Stimulated activated CD8-positive, alpha-beta memory T cell treated with anti-CD3 and anti-CD28 coated beads, Interleukin-12 subunit alpha, Interleukin-12 subunit beta, amount 100 ng/mL, for 24 hours (primary cell): ENCODE measurements around the gene UGT2B7.
"Not testable (repeated sequence)": the region's sequence is repeated elsewhere in the genome, so short reads cannot be mapped to it uniquely, and the experiment has no call there.

Source experiments
- DNase-seq: peaks from one replicate; pipeline ENCODE4 v3.0.0-alpha.2; 2020; ENCODE audit errors: extremely low read depth

Gene UGT2B7

GRCh38 chr4:69096111-69096656, at the start of gene UGT2B7:
TSS of gene UGT2B7 (plus strand) at chr4:69096474. CDS start at chr4:69096521, 47 bp downstream.
- no peak for DNase-seq

- no peak for DNase-seq
These were observed 46.4 kb upstream of the UGT2B7 start for GRCh38 chr4:69049860-69050259.

GRCh38 chr4:69050853-69051575, 45.3 kb upstream of the UGT2B7 start:
- DNase-seq = not testable (repeated sequence)

GRCh38 chr4:69051576-69051943, 44.7 kb upstream of the UGT2B7 start:
- DNase-seq = no peak

GRCh38 chr4:69053309-69053885, 42.9 kb upstream of the UGT2B7 start:
- DNase-seq = not testable (repeated sequence)

- DNase-seq = not testable (repeated sequence)
These were observed 42.2 kb upstream of the UGT2B7 start for GRCh38 chr4:69054033-69054432.

GRCh38 chr4:69054578-69055200, 41.6 kb upstream of the UGT2B7 start:
- no peak for DNase-seq

- DNase-seq = no peak
These were observed 40.1 kb upstream of the UGT2B7 start for GRCh38 chr4:69056150-69056549.

GRCh38 chr4:69056921-69057550, 39.2 kb upstream of the UGT2B7 start:
- no peak for DNase-seq

- DNase-seq = no peak
These were observed 38.5 kb upstream of the UGT2B7 start for GRCh38 chr4:69057620-69058409.

GRCh38 chr4:69058410-69059059, 37.7 kb upstream of the UGT2B7 start:
- no peak for DNase-seq

- no peak for DNase-seq
These were observed 35.5 kb upstream of the UGT2B7 start for GRCh38 chr4:69060651-69061308.

GRCh38 chr4:69064391-69064790, 31.9 kb upstream of the UGT2B7 start:
- DNase-seq = no peak

GRCh38 chr4:69066945-69067344, 29.3 kb upstream of the UGT2B7 start:
- DNase-seq = no peak

- DNase-seq = no peak
These were observed 27.2 kb upstream of the UGT2B7 start for GRCh38 chr4:69069085-69069484.

GRCh38 chr4:69070590-69070989, 25.7 kb upstream of the UGT2B7 start:
- DNase-seq = no peak

- DNase-seq = no peak
These were observed 25.0 kb upstream of the UGT2B7 start for GRCh38 chr4:69071286-69071685.

- no peak for DNase-seq
These were observed 22.9 kb upstream of the UGT2B7 start for GRCh38 chr4:69073375-69073774.

GRCh38 chr4:69075061-69075792, 21.0 kb upstream of the UGT2B7 start:
- DNase-seq = no peak

GRCh38 chr4:69078852-69079251, 17.4 kb upstream of the UGT2B7 start:
- no peak for DNase-seq
